GM13976 (cell line): ENCODE data around the gene CPM.

Experiments used
- DNase-seq: peaks from one replicate; pipeline ENCODE4 v3.0.0; 2012; ENCODE audit warnings: low spot score
- CTCF ChIP-seq: IDR thresholded peaks from 2 replicates; pipeline ENCODE4 v1.5.1; 2012; ENCODE audit warnings: borderline replicate concordance, mild to moderate bottlenecking; ENCODE audit not compliant: insufficient read depth; ENCODE audit errors: extremely low read depth, missing control alignments, control extremely low read depth
- in situ Hi-C: fragments of 300-500 bp; cut with MboI; formaldehyde crosslinking; loops from one replicate; pipeline ENCODE4 v1.12.0; 2022; ENCODE audit warnings: low sequenced_read_pairs, mixed read lengths, inconsistent platforms; ENCODE audit not compliant: unreplicated experiment

Gene CPM

DNA sequence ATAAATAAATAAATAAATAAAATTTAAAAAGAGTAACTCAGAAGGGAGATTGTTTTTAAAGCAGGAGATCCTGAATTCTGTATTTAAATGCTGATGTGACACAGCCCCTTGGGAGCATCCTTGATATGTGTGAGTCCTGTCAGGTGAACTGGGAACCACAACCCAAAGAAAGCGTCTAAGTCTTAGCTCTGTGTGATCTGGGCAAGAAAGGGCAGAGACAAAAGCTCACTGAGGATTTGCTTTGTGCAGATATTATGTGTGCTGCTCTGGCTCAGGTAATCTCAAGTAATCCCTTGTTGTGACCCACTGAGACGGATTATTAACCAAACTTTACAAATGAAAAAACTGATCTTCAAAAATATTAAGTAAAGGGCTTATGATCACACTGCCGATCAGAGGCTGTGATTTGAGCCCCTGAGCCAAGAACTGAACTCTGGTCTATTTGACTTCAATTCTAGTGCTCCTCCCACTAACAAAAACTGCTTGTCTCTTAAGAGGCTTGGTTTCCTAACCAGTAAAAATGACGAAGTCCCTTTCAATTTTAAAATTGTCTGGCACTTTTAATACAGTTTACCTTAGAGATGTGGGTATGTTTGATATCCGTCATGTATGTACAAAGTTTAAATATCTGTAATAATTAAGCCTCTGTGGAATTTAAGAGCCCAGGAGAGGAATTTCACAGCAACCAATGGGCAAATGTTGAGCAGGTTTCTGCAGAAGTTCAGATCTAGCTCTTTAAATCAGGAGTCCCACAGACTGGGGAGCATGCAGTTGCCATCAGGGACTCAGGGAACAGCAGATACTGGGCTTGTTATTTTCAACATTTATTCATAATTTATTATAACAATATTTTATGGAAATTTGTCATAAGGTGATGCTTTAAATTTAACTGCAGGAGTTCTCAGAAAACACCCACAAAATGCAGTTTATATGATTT, 46.1 kb downstream of the CPM start:
- DNase-seq, result no peak
- no peak for TF ChIP-seq CTCF
- in situ Hi-C loops, result no loop called here

- TF ChIP-seq CTCF, result no peak
- in situ Hi-C loops, result no loop called here
- no peak for DNase-seq
These were observed 47.6 kb downstream of the CPM start for GRCh38 chr12:68885381-68885780.

- no peak for TF ChIP-seq CTCF
- no peak for DNase-seq
- in situ Hi-C loops, result no loop called here
These were observed 48.7 kb downstream of the CPM start for GRCh38 chr12:68884251-68884650.

DNA sequence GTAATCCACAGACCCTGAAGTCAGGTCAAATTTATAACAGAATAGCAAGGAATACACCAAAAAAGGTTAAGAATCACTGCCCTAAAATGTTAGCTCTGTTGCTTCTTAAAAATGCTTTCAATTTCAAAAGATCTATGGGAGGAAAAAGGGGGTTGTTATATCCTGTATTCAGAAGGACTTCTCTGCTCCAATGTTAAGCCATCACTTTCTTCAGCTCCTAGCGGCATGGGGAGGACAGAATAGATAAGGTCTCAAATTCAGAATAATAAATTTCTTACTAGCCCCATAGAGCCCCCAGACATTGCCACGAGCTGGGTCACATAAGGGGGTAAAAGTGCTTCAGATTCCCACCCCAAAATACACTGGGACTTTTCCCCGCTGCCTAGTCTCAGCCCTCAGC, 49.8 kb downstream of the CPM start:
- no peak for TF ChIP-seq CTCF
- DNase-seq, result no peak
- in situ Hi-C loops, result no loop called here

- no peak for DNase-seq
- no peak for TF ChIP-seq CTCF
- in situ Hi-C loops, result no loop called here
These were observed 50.6 kb downstream of the CPM start for GRCh38 chr12:68882251-68882964.

DNA sequence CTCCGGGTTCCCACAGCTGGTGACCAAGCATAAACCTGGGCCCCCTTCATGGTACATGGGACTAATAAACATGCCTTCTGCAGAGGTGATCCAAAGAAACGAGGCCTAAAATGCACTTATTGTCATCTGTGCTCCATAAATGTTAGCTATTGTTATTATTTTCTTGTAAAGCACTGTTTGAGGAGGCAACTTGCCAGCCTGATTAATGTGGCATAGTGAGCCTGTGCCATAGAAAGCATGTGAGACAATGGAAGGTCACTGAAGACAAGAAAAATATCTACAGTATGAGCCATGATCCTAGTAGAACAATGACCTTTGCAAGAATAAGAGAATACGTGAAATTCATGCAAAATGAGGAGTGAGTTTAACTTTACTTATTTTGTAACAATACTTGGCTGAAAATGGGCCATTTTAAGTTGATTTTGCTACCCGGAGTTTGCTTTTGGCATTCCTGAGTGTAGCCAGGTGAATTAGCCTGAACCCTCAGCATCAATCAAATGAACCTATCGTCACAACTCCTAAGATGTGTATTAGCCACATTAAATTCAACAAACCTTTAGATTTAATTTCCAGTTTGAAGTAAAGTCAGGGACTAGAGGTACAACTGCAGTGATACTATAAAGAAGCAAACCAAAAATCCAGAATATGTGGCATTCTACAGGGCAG, 52.2 kb downstream of the CPM start:
- in situ Hi-C loops, result no loop called here
- no peak for TF ChIP-seq CTCF
- no peak for DNase-seq
